ENCODE measurements around the gene ENOX1.

The ENOX1 gene

GRCh38 chr13:43230989-43231388 is 555.8 kb downstream of the ENOX1 start:
- DNase-seq, result no peak

- peak; percentile 19 for DNase-seq
These were observed 557.3 kb downstream of the ENOX1 start for GRCh38 chr13:43229506-43229905.

GRCh38 chr13:43227721-43228120 is 559.1 kb downstream of the ENOX1 start:
- no peak for DNase-seq

GRCh38 chr13:43223216-43223615 is 563.6 kb downstream of the ENOX1 start:
- DNase-seq, result no peak

GRCh38 chr13:43222086-43222485 is 564.7 kb downstream of the ENOX1 start:
- no peak for DNase-seq

GRCh38 chr13:43221611-43222010 is 565.2 kb downstream of the ENOX1 start:
- DNase-seq, result no peak

GRCh38 chr13:43220873-43221595 is 565.7 kb downstream of the ENOX1 start:
- DNase-seq, result no peak

GRCh38 chr13:43214124-43214523 is 572.6 kb downstream of the ENOX1 start:
- no peak for DNase-seq

GRCh38 chr13:43206838-43207237 is 579.9 kb downstream of the ENOX1 start:
- no peak for DNase-seq

GRCh38 chr13:43205416-43205815 is 581.4 kb downstream of the ENOX1 start:
- DNase-seq, result no peak

GRCh38 chr13:43204591-43204990 is 582.2 kb downstream of the ENOX1 start:
- DNase-seq, result no peak

- DNase-seq, result no peak
These were observed 583.0 kb downstream of the ENOX1 start for GRCh38 chr13:43203781-43204180.

- DNase-seq, result no peak
These were observed 586.0 kb downstream of the ENOX1 start for GRCh38 chr13:43200736-43201135.

- no peak for DNase-seq
These were observed 586.5 kb downstream of the ENOX1 start for GRCh38 chr13:43200307-43200706.

- no peak for DNase-seq
These were observed 589.9 kb downstream of the ENOX1 start for GRCh38 chr13:43196750-43197370.

- no peak for DNase-seq
These were observed 590.6 kb downstream of the ENOX1 start for GRCh38 chr13:43196086-43196621.

GRCh38 chr13:43195551-43195950 is 591.2 kb downstream of the ENOX1 start:
- DNase-seq, result no peak

GRCh38 chr13:43195112-43195511 is 591.7 kb downstream of the ENOX1 start:
- no peak for DNase-seq

- no peak for DNase-seq
These were observed 592.9 kb downstream of the ENOX1 start for GRCh38 chr13:43193789-43194420.

- no peak for DNase-seq
These were observed 595.2 kb downstream of the ENOX1 start for GRCh38 chr13:43191546-43191945.

GRCh38 chr13:43185226-43185625 is 601.5 kb downstream of the ENOX1 start:
- DNase-seq, result no peak

GRCh38 chr13:43180837-43181236 is 605.9 kb downstream of the ENOX1 start:
- DNase-seq, result no peak

GRCh38 chr13:43180036-43180660 is 606.6 kb downstream of the ENOX1 start:
- DNase-seq, result no peak

- no peak for DNase-seq
These were observed 615.3 kb downstream of the ENOX1 start for GRCh38 chr13:43171489-43171888.

Data from MV-4-11 (cell line).